ENCODE measurements around the gene FARP2. TPM values are rescaled to one million over a fixed set of nuclear protein-coding genes. Genes with fewer than 3 reads are reported as not detected.

The FARP2 gene
- polyA plus RNA-seq, 1 of the 3 experiments (the other 2 are of a cell fraction) = 11.5 TPM

- TF ChIP-seq REST (IDR thresholded peaks at IDR 0.05; ENCODE audit: low read depth, low read length) = no peak
- no peak for TF ChIP-seq FOXM1 (IDR thresholded peaks at IDR 0.05; ENCODE audit: low read depth)
- TF ChIP-seq FOXJ3 (CRISPR knock-in tag; IDR thresholded peaks at IDR 0.05) = no peak
- no peak for TF ChIP-seq JUND (IDR thresholded peaks at IDR 0.05)
- TF ChIP-seq POLR2AphosphoS5 (IDR thresholded peaks at IDR 0.05; ENCODE audit: low read depth, low read length) = no peak
- no peak for TF ChIP-seq TEAD4 (IDR thresholded peaks at IDR 0.05; ENCODE audit: borderline replicate concordance, insufficient read depth)
- no peak for TF ChIP-seq EZH2phosphoT487 (IDR thresholded peaks at IDR 0.05; ENCODE audit: borderline replicate concordance, low read depth)
- TF ChIP-seq RAD21 (IDR thresholded peaks at IDR 0.05; ENCODE audit: low read length) = no peak
- no peak for TF ChIP-seq GABPA (IDR thresholded peaks at IDR 0.05; ENCODE audit: low read depth)
Observed at GRCh38 chr2:241503776-241504392, 147.8 kb downstream of the FARP2 start (continued).

GRCh38 chr2:241505086-241505780, 149.1 kb downstream of the FARP2 start:
- CTCF ChIA-PET = interaction anchor here (1.2 kb wide), 1 partner anchor 94 kb away, joined by 4 read pairs; no protein-coding TSS in a partner anchor
- H3K9ac ChIP-seq = no peak overlapping the region
- H3K9me2 ChIP-seq = no peaks in the 10 kb centered on the region
- peaks cover 54% of the 10 kb centered on the region for H4K20me1 ChIP-seq (ENCODE audit: insufficient read depth)
- POLR2A ChIA-PET = no interaction called here
- peaks cover 0 to 8% of the 10 kb centered on the region in 2 experiments for H3K36me3 ChIP-seq (replicated peaks in 1 of 2; ENCODE audit: control insufficient read depth in 1 of 2, insufficient read depth in 2 of 2, low read length in 1 of 2)
- DNase-seq = peak; percentile 8
- H3K27me3 ChIP-seq (ENCODE audit: insufficient read depth) = no peaks in the 10 kb centered on the region
- peaks cover 7 to 32% of the 10 kb centered on the region in 2 experiments; a peak in 2 of 4 replicates for H3K4me1 ChIP-seq (ENCODE audit: control insufficient read depth in 1 of 2, insufficient read depth in 2 of 2, low read depth in 1 of 2, low read length in 1 of 2)
- H3K4me3 ChIP-seq (ENCODE audit: low read depth in 2 of 2, low read length in 1 of 2) = no peak overlapping the region
- H3K79me2 ChIP-seq (ENCODE audit: insufficient read depth) = peaks cover 74% of the 10 kb centered on the region
- no peak overlapping the region; the same call in 1 of the 2 replicates for H3K4me2 ChIP-seq
- no peaks in the 10 kb centered on the region for H3F3A ChIP-seq (replicated peaks; ENCODE audit: insufficient read depth)
- peak overlapping the region in 1 of 2 experiments; percentile 4; a peak in 1 of 4 replicates for H3K27ac ChIP-seq (ENCODE audit: low read depth in 2 of 2, low read length in 1 of 2)
- H3K9me3 ChIP-seq = no peaks in the 10 kb centered on the region
- 90% methylated on average over 13 of the region's 15 CpGs for WGBS (ENCODE audit: low lambda C conversion rate)
- H2AFZ ChIP-seq (ENCODE audit: low read depth) = no peak overlapping the region
- TF ChIP-seq GABPA (IDR thresholded peaks at IDR 0.05; ENCODE audit: low read depth) = no peak
- TF ChIP-seq RXRA (IDR thresholded peaks at IDR 0.05; ENCODE audit: borderline replicate concordance, low read depth) = no peak
- no peak for TF ChIP-seq PBX3 (IDR thresholded peaks at IDR 0.05)
- TF ChIP-seq USF2 (IDR thresholded peaks at IDR 0.05; ENCODE audit: borderline replicate concordance, low read depth, low read length) = no peak
- TF ChIP-seq POLR2AphosphoS5 (IDR thresholded peaks at IDR 0.05; ENCODE audit: low read depth, low read length) = no peak
- TF ChIP-seq MXI1 (IDR thresholded peaks at IDR 0.05; ENCODE audit: low read depth, low read length) = no peak
- TF ChIP-seq TEAD4 (IDR thresholded peaks at IDR 0.05; ENCODE audit: borderline replicate concordance, insufficient read depth) = no peak
- no peak for TF ChIP-seq CTCF (IDR thresholded peaks at IDR 0.05)
- no peak for TF ChIP-seq MEF2A (IDR thresholded peaks at IDR 0.05; ENCODE audit: borderline replicate concordance, low read depth)
- TF ChIP-seq FOXM1 (IDR thresholded peaks at IDR 0.05; ENCODE audit: low read depth) = no peak
- TF ChIP-seq TAF1 (IDR thresholded peaks at IDR 0.05; ENCODE audit: borderline replicate concordance, low read depth, low read length) = no peak
- TF ChIP-seq EP300 (IDR thresholded peaks at IDR 0.05; ENCODE audit: borderline replicate concordance in 1 of 2, low read depth in 1 of 2, low read length in 1 of 2) = no peak
- TF ChIP-seq TCF12 (IDR thresholded peaks at IDR 0.05) = no peak
